Measurements from ENCODE around the gene LHFPL2. TPM values are rescaled to one million over a fixed set of nuclear protein-coding genes. Genes with fewer than 3 reads are reported as not detected.

The LHFPL2 gene
- total RNA-seq, 4 donors from 2014 or later, result 34.4 to 79.6 (median 51.5) TPM

DNA sequence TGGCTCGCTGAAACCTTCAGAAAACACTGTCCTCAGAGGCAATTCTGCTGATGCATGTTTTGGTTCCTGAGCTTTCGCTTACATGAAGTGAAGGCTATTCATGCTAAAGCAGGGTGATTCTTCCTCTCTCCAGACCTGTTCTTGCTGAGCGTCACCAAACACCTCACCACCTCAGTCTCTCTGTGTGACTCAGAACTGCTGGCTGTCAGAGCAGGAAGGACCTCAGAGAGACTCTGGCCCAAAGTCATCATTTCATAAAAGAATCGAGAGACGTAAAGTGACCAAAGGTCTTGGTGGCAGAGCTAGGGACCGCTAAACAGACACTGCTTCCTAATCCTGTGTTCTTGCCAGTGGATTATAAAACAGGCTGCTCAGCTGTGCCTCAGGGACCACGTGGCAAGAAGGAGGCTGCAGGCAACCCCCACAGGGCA is 73.8 kb downstream of the LHFPL2 start:
- Histone ChIP-seq H3K27me3 (no peaks in the 10 kb centered on the region), H3K9me3 (no peaks in the 10 kb centered on the region), H3K4me3 (no peak overlapping the region), H3K36me3 (no peaks in the 10 kb centered on the region), H3K4me1 (peaks cover 0 to 33% (median 5%) of the 10 kb centered on the region in 4 donors), H3K27ac (peak overlapping the region in 1 of 4 donors; percentile 15)
- 70 to 80% methylated on average over 1 to 7 of the region's 7 CpGs for WGBS, 2 donors (ENCODE audit: low coverage in 1 of 2)
- TF ChIP-seq POLR2AphosphoS5 (IDR thresholded peaks at IDR 0.05) (no peak), EP300 (IDR thresholded peaks at IDR 0.05; ENCODE audit: low read depth) (no peak), POLR2A (IDR thresholded peaks at IDR 0.05) (no peak)
- TF ChIP-seq, protein P1, sequence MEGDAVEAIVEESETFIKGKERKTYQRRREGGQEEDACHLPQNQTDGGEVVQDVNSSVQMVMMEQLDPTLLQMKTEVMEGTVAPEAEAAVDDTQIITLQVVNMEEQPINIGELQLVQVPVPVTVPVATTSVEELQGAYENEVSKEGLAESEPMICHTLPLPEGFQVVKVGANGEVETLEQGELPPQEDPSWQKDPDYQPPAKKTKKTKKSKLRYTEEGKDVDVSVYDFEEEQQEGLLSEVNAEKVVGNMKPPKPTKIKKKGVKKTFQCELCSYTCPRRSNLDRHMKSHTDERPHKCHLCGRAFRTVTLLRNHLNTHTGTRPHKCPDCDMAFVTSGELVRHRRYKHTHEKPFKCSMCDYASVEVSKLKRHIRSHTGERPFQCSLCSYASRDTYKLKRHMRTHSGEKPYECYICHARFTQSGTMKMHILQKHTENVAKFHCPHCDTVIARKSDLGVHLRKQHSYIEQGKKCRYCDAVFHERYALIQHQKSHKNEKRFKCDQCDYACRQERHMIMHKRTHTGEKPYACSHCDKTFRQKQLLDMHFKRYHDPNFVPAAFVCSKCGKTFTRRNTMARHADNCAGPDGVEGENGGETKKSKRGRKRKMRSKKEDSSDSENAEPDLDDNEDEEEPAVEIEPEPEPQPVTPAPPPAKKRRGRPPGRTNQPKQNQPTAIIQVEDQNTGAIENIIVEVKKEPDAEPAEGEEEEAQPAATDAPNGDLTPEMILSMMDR (IDR thresholded peaks at IDR 0.05), result no peak
- in situ Hi-C loops (cut with MboI; ENCODE audit: low pct_ligation_motif_present in 1 of 4, low pct_unique_long_range_greater_than_20kb in 1 of 4, low sequenced_read_pairs in 3 of 4), result no loop called here
- no peak for DNase-seq
- intact Hi-C loops (cut with DNase I; ENCODE audit: low total_unique reads), result no loop called here

GRCh38 chr5:78574131-78574673 is 74.4 kb downstream of the LHFPL2 start:
- TF ChIP-seq, protein P1 (IDR thresholded peaks at IDR 0.05), result no peak
- TF ChIP-seq POLR2AphosphoS5 (IDR thresholded peaks at IDR 0.05) (no peak), EP300 (IDR thresholded peaks at IDR 0.05; ENCODE audit: low read depth) (no peak), POLR2A (IDR thresholded peaks at IDR 0.05) (no peak)
- Histone ChIP-seq H3K27me3 (no peaks in the 10 kb centered on the region), H3K36me3 (no peaks in the 10 kb centered on the region), H3K4me3 (no peak overlapping the region), H3K27ac (no peak overlapping the region), H3K4me1 (peaks cover 0 to 34% (median 7%) of the 10 kb centered on the region in 4 donors), H3K9me3 (no peaks in the 10 kb centered on the region)
- DNase-seq, result peak; percentile 11
- WGBS, 2 donors (ENCODE audit: low coverage in 1 of 2), result 44 to 61% methylated on average over 1 to 4 of the region's 4 CpGs
- intact Hi-C loops (cut with DNase I; ENCODE audit: low total_unique reads) (no loop called here), in situ Hi-C loops (cut with MboI; ENCODE audit: low pct_ligation_motif_present in 1 of 4, low pct_unique_long_range_greater_than_20kb in 1 of 4, low sequenced_read_pairs in 3 of 4) (no loop called here)

- Histone ChIP-seq H3K4me3 (no peak overlapping the region), H3K27me3 (no peaks in the 10 kb centered on the region), H3K9me3 (no peaks in the 10 kb centered on the region), H3K36me3 (no peaks in the 10 kb centered on the region), H3K4me1 (peaks cover 0 to 38% (median 8%) of the 10 kb centered on the region in 4 donors), H3K27ac (no peak overlapping the region)
- in situ Hi-C loops (cut with MboI; ENCODE audit: low pct_ligation_motif_present in 1 of 4, low pct_unique_long_range_greater_than_20kb in 1 of 4, low sequenced_read_pairs in 3 of 4) (no loop called here), intact Hi-C loops (cut with DNase I; ENCODE audit: low total_unique reads) (no loop called here)
- WGBS, 2 donors (ENCODE audit: low coverage in 1 of 2), result 61% methylated on average over 2 of the region's 2 CpGs; no CpG with 5 or more reads in 1 of the 2 donors
- no peak for DNase-seq
- TF ChIP-seq POLR2AphosphoS5 (IDR thresholded peaks at IDR 0.05) (no peak), EP300 (IDR thresholded peaks at IDR 0.05; ENCODE audit: low read depth) (no peak), POLR2A (IDR thresholded peaks at IDR 0.05) (no peak)
- TF ChIP-seq, protein P1 (IDR thresholded peaks at IDR 0.05), result no peak
Measured at GRCh38 chr5:78573318-78573717, 75.3 kb downstream of the LHFPL2 start.

DNA sequence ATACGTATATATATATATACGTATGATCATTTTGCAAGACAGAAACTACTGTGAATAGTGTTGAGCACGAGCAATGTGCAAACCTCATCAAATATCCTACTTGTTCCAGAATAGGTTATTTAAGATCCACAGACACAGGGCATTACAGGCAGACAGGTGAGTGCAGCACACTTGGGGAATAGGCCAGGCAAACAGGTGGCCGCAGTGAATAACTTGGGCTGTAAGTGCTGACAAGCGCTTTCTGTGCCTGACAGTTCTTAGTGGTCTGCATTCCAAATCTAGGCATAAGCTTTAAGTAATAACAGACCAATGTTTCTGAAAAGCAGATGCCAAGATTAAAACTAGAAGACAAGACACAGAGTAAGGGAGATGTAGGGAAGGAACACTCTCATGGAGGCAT is 77.9 kb downstream of the LHFPL2 start:
- TF ChIP-seq, protein P1 (IDR thresholded peaks at IDR 0.05), result no peak
- intact Hi-C loops (cut with DNase I; ENCODE audit: low total_unique reads) (no loop called here), in situ Hi-C loops (cut with MboI; ENCODE audit: low pct_ligation_motif_present in 1 of 4, low pct_unique_long_range_greater_than_20kb in 1 of 4, low sequenced_read_pairs in 3 of 4) (no loop called here)
- Histone ChIP-seq H3K36me3 (no peaks in the 10 kb centered on the region), H3K27me3 (no peaks in the 10 kb centered on the region), H3K4me1 (peaks cover 0 to 31% (median 5%) of the 10 kb centered on the region in 4 donors), H3K9me3 (no peaks in the 10 kb centered on the region), H3K27ac (no peak overlapping the region), H3K4me3 (no peak overlapping the region)
- no peak for DNase-seq
- WGBS, 2 donors (ENCODE audit: low coverage in 1 of 2), result 85 to 94% methylated on average over 5 of the region's 5 CpGs

Data from transverse colon (tissue), 4 donors.